GM19467 (cell line): ENCODE measurements around the gene TMEM250.
A peak's percentile ranks its signal among the peaks of the same experiment; 100 is the strongest.

ENCODE experiments used
- ATAC-seq: cut with Tn5 transposase; IDR thresholded peaks from one replicate; pipeline ENCODE4 v1.9.1; 2021; ENCODE audit warnings: mild to moderate bottlenecking, moderate library complexity; ENCODE audit not compliant: unreplicated experiment

Gene TMEM250

GRCh38 chr9:136133191-136133958, 14.7 kb upstream of the TMEM250 start:
- ATAC-seq, result no peak

- ATAC-seq, result no peak
These were observed 13.9 kb upstream of the TMEM250 start for GRCh38 chr9:136132512-136133050.

- ATAC-seq, result no peak
These were observed 13.2 kb upstream of the TMEM250 start for GRCh38 chr9:136131629-136132511.

GRCh38 chr9:136129176-136129575, 10.5 kb upstream of the TMEM250 start:
- ATAC-seq, result no peak

GRCh38 chr9:136128436-136128835, 9.8 kb upstream of the TMEM250 start:
- ATAC-seq, result no peak

GRCh38 chr9:136127313-136127712, 8.6 kb upstream of the TMEM250 start:
- no peak for ATAC-seq

- no peak for ATAC-seq
These were observed 6.5 kb upstream of the TMEM250 start for GRCh38 chr9:136124976-136125692.

GRCh38 chr9:136122425-136123383, 4.0 kb upstream of the TMEM250 start:
- ATAC-seq, result no peak

- ATAC-seq, result no peak
These were observed 3.1 kb upstream of the TMEM250 start for GRCh38 chr9:136121801-136122200.

- no peak for ATAC-seq
These were observed 1.8 kb upstream of the TMEM250 start for GRCh38 chr9:136120438-136120844.

GRCh38 chr9:136119883-136120393, 1.3 kb upstream of the TMEM250 start:
- no peak for ATAC-seq

- ATAC-seq, result no peak
These were observed 597 bp upstream of the TMEM250 start for GRCh38 chr9:136119061-136119882.

- peak; percentile 6 for ATAC-seq
These were observed 757 bp downstream of the TMEM250 start for GRCh38 chr9:136117916-136118319.

- no peak for ATAC-seq
These were observed 1.3 kb downstream of the TMEM250 start for GRCh38 chr9:136117291-136117915.

- no peak for ATAC-seq
These were observed 2.1 kb downstream of the TMEM250 start for GRCh38 chr9:136116360-136117098.

- no peak for ATAC-seq
These were observed 2.9 kb downstream of the TMEM250 start for GRCh38 chr9:136115641-136116359.

- ATAC-seq, result no peak
These were observed 3.5 kb downstream of the TMEM250 start for GRCh38 chr9:136115206-136115605.
